ENCODE results near the gene ZNF521.

- TF ChIP-seq, protein P1, sequence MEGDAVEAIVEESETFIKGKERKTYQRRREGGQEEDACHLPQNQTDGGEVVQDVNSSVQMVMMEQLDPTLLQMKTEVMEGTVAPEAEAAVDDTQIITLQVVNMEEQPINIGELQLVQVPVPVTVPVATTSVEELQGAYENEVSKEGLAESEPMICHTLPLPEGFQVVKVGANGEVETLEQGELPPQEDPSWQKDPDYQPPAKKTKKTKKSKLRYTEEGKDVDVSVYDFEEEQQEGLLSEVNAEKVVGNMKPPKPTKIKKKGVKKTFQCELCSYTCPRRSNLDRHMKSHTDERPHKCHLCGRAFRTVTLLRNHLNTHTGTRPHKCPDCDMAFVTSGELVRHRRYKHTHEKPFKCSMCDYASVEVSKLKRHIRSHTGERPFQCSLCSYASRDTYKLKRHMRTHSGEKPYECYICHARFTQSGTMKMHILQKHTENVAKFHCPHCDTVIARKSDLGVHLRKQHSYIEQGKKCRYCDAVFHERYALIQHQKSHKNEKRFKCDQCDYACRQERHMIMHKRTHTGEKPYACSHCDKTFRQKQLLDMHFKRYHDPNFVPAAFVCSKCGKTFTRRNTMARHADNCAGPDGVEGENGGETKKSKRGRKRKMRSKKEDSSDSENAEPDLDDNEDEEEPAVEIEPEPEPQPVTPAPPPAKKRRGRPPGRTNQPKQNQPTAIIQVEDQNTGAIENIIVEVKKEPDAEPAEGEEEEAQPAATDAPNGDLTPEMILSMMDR (conservative IDR thresholded peaks at IDR 0.05; ENCODE audit: low read depth, low read length): no peak
- TF ChIP-seq EZH2 (IDR thresholded peaks at IDR 0.05; ENCODE audit: borderline replicate concordance, low read depth, low read length, poor library complexity, severe bottlenecking): no peak
Measured at GRCh38 chr18:25167612-25168410, 184.2 kb downstream of the ZNF521 start.
